CD4-positive, CD25-positive, alpha-beta regulatory T cell (primary cell): ENCODE measurements around the gene CD4. TPM values are rescaled to one million over a fixed set of nuclear protein-coding genes. Genes with fewer than 3 reads are reported as not detected.

Source experiments
- ATAC-seq, 2 donors: fragments of 150-1000 bp; cut with Tn5 transposase; one replicate each; pipeline ENCODE4 v1.10.0; 2021; ENCODE audit warnings: low read depth in 2 of 2, moderate number of reproducible peaks in 2 of 2, moderate library complexity in 1 of 2
- DNase-seq, 3 donors: peaks; one replicate each; pipeline versions ENCODE4 v3.0.0 to v3.0.0-alpha.2; 2012 to 2022; ENCODE audit warnings: mixed read lengths in 1 of 3
- H3K27ac ChIP-seq: one replicate; pipeline ENCODE4 v1.7.0; 2013; ENCODE audit warnings: mild to moderate bottlenecking, low read length; ENCODE audit not compliant: insufficient read depth, poor library complexity, severe bottlenecking
- H3K27me3 ChIP-seq: one replicate; pipeline ENCODE4 v1.7.0; 2013; ENCODE audit warnings: low read length; ENCODE audit not compliant: control insufficient read depth, insufficient read depth
- H3K36me3 ChIP-seq: one replicate; pipeline ENCODE4 v1.7.0; 2013; ENCODE audit warnings: mild to moderate bottlenecking, low read length, moderate library complexity; ENCODE audit not compliant: control insufficient read depth, insufficient read depth
- H3K4me1 ChIP-seq: 2 replicates; pipeline ENCODE4 v1.7.0; 2013; ENCODE audit warnings: mild to moderate bottlenecking, low read length; ENCODE audit not compliant: insufficient read depth, control insufficient read depth, poor library complexity, severe bottlenecking
- H3K4me3 ChIP-seq: one replicate; pipeline ENCODE4 v1.7.0; 2013; ENCODE audit warnings: low read depth, mild to moderate bottlenecking, low read length, moderate library complexity
- H3K9me3 ChIP-seq, 2 experiments: 1 replicate in 1 of 2; 2 replicates in 1 of 2; pipeline ENCODE4 v1.7.0; 2013; ENCODE audit warnings: low read length in 2 of 2, mild to moderate bottlenecking in 1 of 2, moderate library complexity in 1 of 2; ENCODE audit not compliant: control insufficient read depth in 2 of 2
- H3K27ac Mint-ChIP-seq, 3 donors: one replicate each; pipeline ENCODE4 v1.8.0; 2020 to 2022; ENCODE audit warnings: mild to moderate bottlenecking in 3 of 3, mixed read lengths in 3 of 3, moderate library complexity in 2 of 3
- H3K27me3 Mint-ChIP-seq: one replicate; pipeline ENCODE4 v1.8.0; 2022; ENCODE audit warnings: mild to moderate bottlenecking, mixed read lengths
- H3K36me3 Mint-ChIP-seq: one replicate; pipeline ENCODE4 v1.8.0; 2020; ENCODE audit warnings: mixed read lengths
- H3K4me1 Mint-ChIP-seq, 4 donors: one replicate each; pipeline ENCODE4 v1.8.0; 2020 to 2022; ENCODE audit warnings: mixed read lengths in 4 of 4, mild to moderate bottlenecking in 1 of 4
- H3K4me3 Mint-ChIP-seq, 4 donors: one replicate each; pipeline ENCODE4 v1.8.0; 2020 to 2022; ENCODE audit warnings: mild to moderate bottlenecking in 4 of 4, mixed read lengths in 4 of 4, moderate library complexity in 3 of 4
- H3K9me3 Mint-ChIP-seq, 7 donors: one replicate each; pipeline ENCODE4 v1.8.0; 2020 to 2022; ENCODE audit warnings: mixed read lengths in 7 of 7, mild to moderate bottlenecking in 3 of 7, moderate library complexity in 2 of 7
- polyA plus RNA-seq, 4 donors: library from polyadenylated mRNA; unstranded; fragments of 300-500 nt; fragmentation: Illumina TruSeq; gene quantifications; one replicate each; pipeline ENCODE4 v1.2.3, GENCODE V29; 2021
- total RNA-seq: library from RNA; stranded (reverse); gene quantifications from one replicate; pipeline ENCODE4 v1.2.3, GENCODE V29; 2022

The CD4 gene
- total and polyA plus RNA-seq, 5 donors from 2014 or later: 224 to 330 (median 321) TPM

DNA sequence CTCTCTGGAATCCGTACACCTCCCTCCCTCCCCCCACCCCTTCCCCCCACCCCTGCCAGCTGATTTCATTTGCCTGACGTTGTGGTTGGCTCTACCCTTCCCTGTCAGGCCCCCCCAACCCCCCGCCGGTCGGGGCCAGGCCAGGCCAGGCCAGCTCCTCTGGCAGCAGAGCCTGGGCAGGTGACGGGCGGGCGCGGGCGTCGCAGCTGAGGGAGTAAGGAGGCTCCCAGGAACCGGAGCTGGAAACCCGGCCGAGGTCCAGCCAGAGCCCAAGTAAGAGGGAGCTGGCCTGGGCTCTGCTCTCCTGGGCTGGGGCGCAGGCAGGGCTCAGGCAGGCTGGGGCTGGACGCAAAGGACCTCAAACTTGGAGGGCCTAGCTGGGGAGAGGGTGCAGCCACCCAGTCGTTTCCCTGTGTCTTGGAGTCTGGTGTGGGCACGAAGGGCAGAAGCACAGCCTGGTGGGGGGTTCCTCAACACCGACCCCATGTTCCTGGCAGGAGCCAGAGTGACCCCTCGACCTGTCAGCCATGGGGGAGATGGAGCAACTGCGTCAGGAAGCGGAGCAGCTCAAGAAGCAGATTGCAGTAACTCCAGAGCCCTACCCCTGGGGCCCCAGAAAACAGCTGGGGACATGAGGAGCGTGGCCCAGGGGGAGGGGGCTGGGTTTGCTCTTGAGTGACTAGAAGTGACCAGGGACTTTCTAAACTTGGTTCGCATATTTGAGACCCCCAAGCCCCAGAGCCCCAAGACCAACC, 51.6 kb downstream of the CD4 start, which contains the start of gene GNB3:
Gene GNB3, plus strand, starts transcription at position 165 of the 755 bp plus-strand sequence. Its CDS starts 363 bp downstream, at position 528.
- no peaks in the 10 kb centered on the region for H3K36me3 ChIP-seq
- H3K27ac Mint-ChIP-seq: no peak within 1 kb of the TSS

DNA sequence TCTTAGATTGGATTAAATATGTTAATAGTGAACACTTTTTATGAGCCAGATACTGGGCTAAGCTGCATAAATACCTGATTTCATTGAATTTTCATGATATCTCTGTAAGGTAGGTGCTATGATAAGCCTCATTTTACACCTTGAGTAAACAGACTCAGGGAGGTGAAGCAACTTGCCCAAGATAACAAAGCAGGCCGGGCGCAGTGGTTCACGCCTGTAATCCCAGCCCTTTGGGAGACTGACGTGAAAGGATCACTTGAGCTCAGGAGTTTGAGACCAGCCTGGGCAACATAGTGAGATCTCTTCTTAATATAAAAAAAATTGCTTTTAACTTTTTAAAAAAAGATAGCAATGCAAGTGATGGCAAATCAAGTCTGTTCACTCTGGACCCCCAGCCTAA, 52.7 kb downstream of the CD4 start:
- Histone ChIP-seq H3K9me3 (no peaks in the 10 kb centered on the region), H3K4me1 (no peaks in the 10 kb centered on the region), H3K27me3 (no peaks in the 10 kb centered on the region), H3K4me3 (no peak overlapping the region), H3K36me3 (no peaks in the 10 kb centered on the region), H3K27ac (no peak overlapping the region)
- Mint-ChIP-seq H3K27me3 (no peaks in the 10 kb centered on the region), H3K27ac (no peak overlapping the region), H3K4me3 (no peak overlapping the region), H3K9me3 (no peaks in the 10 kb centered on the region), H3K36me3 (no peaks in the 10 kb centered on the region), H3K4me1 (no peaks in the 10 kb centered on the region)
- ATAC-seq (no peak), DNase-seq (no peak)

More for the DNA sequence above, 51.6 kb downstream of the CD4 start, which contains the start of gene GNB3:
- Mint-ChIP-seq H3K27me3 (peaks cover under 1% of the 10 kb centered on the region), H3K4me3 (no peak within 1 kb of the TSS), H3K4me1 (no peaks in the 10 kb centered on the region), H3K9me3 (no peaks in the 10 kb centered on the region), H3K36me3 (no peaks in the 10 kb centered on the region)
- Histone ChIP-seq H3K9me3 (no peaks in the 10 kb centered on the region), H3K4me1 (peaks cover under 1% of the 10 kb centered on the region), H3K27ac (no peak within 1 kb of the TSS), H3K27me3 (no peaks in the 10 kb centered on the region), H3K4me3 (no peak within 1 kb of the TSS)
- DNase-seq (no peak), ATAC-seq (no peak)

- no peaks in the 10 kb centered on the region for H3K27me3 ChIP-seq
- no peaks in the 10 kb centered on the region for H3K27me3 Mint-ChIP-seq
- peak overlapping the region in 1 of 3 donors; percentile 87 for H3K27ac Mint-ChIP-seq
- H3K4me3 Mint-ChIP-seq: no peak overlapping the region
- no peak overlapping the region for H3K4me3 ChIP-seq
- H3K4me1 ChIP-seq: no peaks in the 10 kb centered on the region
- ATAC-seq (no peak), DNase-seq (no peak)
- no peaks in the 10 kb centered on the region for H3K9me3 ChIP-seq
- no peak overlapping the region for H3K27ac ChIP-seq
- H3K36me3 ChIP-seq: no peaks in the 10 kb centered on the region
- no peaks in the 10 kb centered on the region for H3K36me3 Mint-ChIP-seq
- H3K9me3 Mint-ChIP-seq: no peaks in the 10 kb centered on the region
- H3K4me1 Mint-ChIP-seq: no peaks in the 10 kb centered on the region
These were observed 54.0 kb downstream of the CD4 start for GRCh38 chr12:6843118-6843902.

GRCh38 chr12:6845395-6845794, 56.1 kb downstream of the CD4 start:
- Histone ChIP-seq H3K4me3 (no peak overlapping the region), H3K4me1 (no peaks in the 10 kb centered on the region), H3K9me3 (no peaks in the 10 kb centered on the region), H3K36me3 (no peaks in the 10 kb centered on the region), H3K27ac (no peak overlapping the region), H3K27me3 (no peaks in the 10 kb centered on the region)
- DNase-seq (no peak), ATAC-seq (peak in 1 of 2 donors; percentile 26)
- Mint-ChIP-seq H3K27me3 (no peaks in the 10 kb centered on the region), H3K27ac (no peak overlapping the region), H3K4me1 (peaks cover 0 to 6% (median 0%) of the 10 kb centered on the region in 4 donors), H3K9me3 (no peaks in the 10 kb centered on the region), H3K36me3 (no peaks in the 10 kb centered on the region), H3K4me3 (no peak overlapping the region)

- H3K36me3 ChIP-seq: no peaks in the 10 kb centered on the region
- Mint-ChIP-seq H3K36me3 (no peaks in the 10 kb centered on the region), H3K4me3 (no peak overlapping the region), H3K27me3 (no peaks in the 10 kb centered on the region), H3K9me3 (no peaks in the 10 kb centered on the region), H3K4me1 (peaks cover 0 to 12% (median 4%) of the 10 kb centered on the region in 4 donors), H3K27ac (no peak overlapping the region)
- H3K4me3 ChIP-seq: no peak overlapping the region
- ATAC-seq (no peak), DNase-seq (no peak)
- no peaks in the 10 kb centered on the region for H3K9me3 ChIP-seq
- peaks cover 6% of the 10 kb centered on the region for H3K4me1 ChIP-seq
- no peak overlapping the region for H3K27ac ChIP-seq
- no peaks in the 10 kb centered on the region for H3K27me3 ChIP-seq
These were observed 57.1 kb downstream of the CD4 start for GRCh38 chr12:6846316-6846869.

GRCh38 chr12:6847676-6848075, 58.3 kb downstream of the CD4 start:
- H3K9me3 Mint-ChIP-seq: no peaks in the 10 kb centered on the region
- H3K36me3 Mint-ChIP-seq: no peaks in the 10 kb centered on the region
- H3K4me3 Mint-ChIP-seq: peak overlapping the region in 1 of 4 donors; percentile 24
- Histone ChIP-seq H3K27ac (no peak overlapping the region), H3K36me3 (no peaks in the 10 kb centered on the region), H3K4me1 (peaks cover 7% of the 10 kb centered on the region), H3K27me3 (no peaks in the 10 kb centered on the region), H3K9me3 (no peaks in the 10 kb centered on the region), H3K4me3 (no peak overlapping the region)
- peaks cover 0 to 15% (median 4%) of the 10 kb centered on the region in 4 donors for H3K4me1 Mint-ChIP-seq
- DNase-seq (no peak), ATAC-seq (no peak)
- peak overlapping the region in 2 of 3 donors; percentile 13 to 66 for H3K27ac Mint-ChIP-seq
- no peaks in the 10 kb centered on the region for H3K27me3 Mint-ChIP-seq

DNA sequence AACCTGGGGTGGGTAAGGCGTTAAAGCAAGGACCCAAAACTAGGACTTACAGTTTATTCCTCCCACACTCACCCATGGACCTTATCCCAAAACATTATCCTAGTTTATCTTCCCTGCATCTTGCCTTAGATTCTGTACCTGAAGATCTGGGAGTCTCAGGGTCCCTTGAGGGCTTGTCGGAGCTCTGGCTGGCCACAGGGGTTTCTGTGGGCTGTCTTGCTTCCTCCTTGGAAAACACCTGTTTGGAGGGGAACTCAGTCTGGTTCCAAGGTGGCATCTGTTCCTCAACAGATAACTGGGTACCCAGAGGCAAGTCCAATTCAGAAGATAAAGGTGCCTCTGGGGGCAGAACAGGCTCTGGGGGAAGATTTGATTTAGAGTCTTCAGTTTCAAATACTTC, 60.1 kb downstream of the CD4 start:
- H3K27ac ChIP-seq: no peak overlapping the region
- no peak for DNase-seq
- Mint-ChIP-seq H3K27ac (no peak overlapping the region), H3K4me1 (peaks cover 0 to 31% (median 14%) of the 10 kb centered on the region in 4 donors), H3K27me3 (no peaks in the 10 kb centered on the region), H3K9me3 (no peaks in the 10 kb centered on the region), H3K36me3 (peaks cover 4% of the 10 kb centered on the region), H3K4me3 (peak overlapping the region in 1 of 4 donors; percentile 13)
- no peaks in the 10 kb centered on the region for H3K9me3 ChIP-seq
- ATAC-seq: no peak
- H3K4me3 ChIP-seq: no peak overlapping the region
- H3K27me3 ChIP-seq: no peaks in the 10 kb centered on the region
- no peaks in the 10 kb centered on the region for H3K36me3 ChIP-seq
- peaks cover 22% of the 10 kb centered on the region for H3K4me1 ChIP-seq
